GM12878 (cell line): ENCODE measurements around the gene CLCN7. TPM values are rescaled to one million over a fixed set of nuclear protein-coding genes. Genes with fewer than 3 reads are reported as not detected.

Experiments
- ATAC-seq: fragments of 200-7000 bp; cut with Tn5 transposase; 3 replicates; pipeline ENCODE4 v1.9.1; 2020; ENCODE audit warnings: mild to moderate bottlenecking, moderate library complexity
- BruUV-seq: library from RNA; stranded (reverse); fragments of 400-500 nt; replicated peaks from 2 replicates; lab custom pipeline; 2021; lab: Mats Ljungman, UMichigan
- CTCF ChIA-PET: fragments of 300-600 bp; sonication (Branson Sonifier 250); formaldehyde crosslinking; extraction: SDS; loops from one replicate; lab custom pipeline; 2021; ENCODE audit warnings: inconsistent platforms; lab: Yijun Ruan, JAX
- POLR2A ChIA-PET: fragments of 350-600 bp; formaldehyde crosslinking; extraction: SDS; loops from one replicate; lab custom pipeline; 2021; ENCODE audit warnings: inconsistent platforms; lab: Charles Lee
- RAD21 ChIA-PET: fragments of 300-600 bp; sonication (Branson Sonifier 250); formaldehyde crosslinking; loops from one replicate; lab custom pipeline; 2023; ENCODE audit warnings: antibody characterized with exemption; ENCODE audit not compliant: unreplicated experiment; lab: Charles Lee
- SMC1A ChIA-PET: fragments of 300-600 bp; sonication (Branson Sonifier 250); formaldehyde crosslinking; loops from one replicate; lab custom pipeline; 2023; ENCODE audit not compliant: unreplicated experiment, uncharacterized antibody; lab: Charles Lee
- DNase-seq: peaks from one replicate; pipeline ENCODE4 v3.0.0-alpha.2; 2011; ENCODE audit warnings: low read depth, low spot score
- FAIRE-seq: peaks from 3 replicates; lab custom pipeline; 2011; peaks lifted over from hg19 to GRCh38; lab: Jason Lieb, UNC
- H2AFZ ChIP-seq: 2 replicates; pipeline ENCODE4 v1.6.0; 2011; ENCODE audit warnings: low read depth, low read length, control low read depth; ENCODE audit not compliant: control insufficient read depth
- H3K27ac ChIP-seq: 2 replicates; pipeline ENCODE4 v1.5.1; 2011; ENCODE audit warnings: control low read depth; ENCODE audit not compliant: control insufficient read depth, insufficient read depth
- H3K27me3 ChIP-seq, 2 experiments: replicated peaks in 1 of 2; 2 replicates each; pipeline versions ENCODE4 v1.6.0 to v1.6.1; 2011; ENCODE audit warnings: low read length in 1 of 2; ENCODE audit not compliant: control insufficient read depth in 2 of 2, insufficient read depth in 2 of 2
- H3K36me3 ChIP-seq, 2 experiments: 2 replicates each; pipeline ENCODE4 v1.5.1; 2011; ENCODE audit warnings: low read length in 1 of 2; ENCODE audit not compliant: control insufficient read depth in 2 of 2, insufficient read depth in 2 of 2
- H3K4me1 ChIP-seq: 2 replicates; pipeline ENCODE4 v1.6.1; 2011; ENCODE audit warnings: mild to moderate bottlenecking, low read length, moderate library complexity, mixed read lengths; ENCODE audit not compliant: control insufficient read depth, insufficient read depth
- H3K4me2 ChIP-seq: 2 replicates; pipeline ENCODE4 v1.6.0; 2011; ENCODE audit warnings: control low read depth; ENCODE audit not compliant: control insufficient read depth, insufficient read depth
- H3K4me3 ChIP-seq: fragments of 200-600 bp; sonication (generic); 2 replicates; pipeline ENCODE4 v1.5.1; 2016
- H3K79me2 ChIP-seq: 2 replicates; pipeline ENCODE4 v1.6.0; 2011; ENCODE audit warnings: low read length; ENCODE audit not compliant: control insufficient read depth, insufficient read depth
- H3K9ac ChIP-seq: 2 replicates; pipeline ENCODE4 v1.8.0; 2011; ENCODE audit warnings: low read length, control low read depth, mixed read lengths; ENCODE audit not compliant: control insufficient read depth, insufficient read depth
- H3K9me3 ChIP-seq: replicated peaks from 3 replicates; pipeline ENCODE4 v1.5.1; 2011; ENCODE audit warnings: mild to moderate bottlenecking, low read length; ENCODE audit not compliant: control insufficient read depth, insufficient read depth
- H4K20me1 ChIP-seq: 2 replicates; pipeline ENCODE4 v1.6.0; 2011; ENCODE audit not compliant: control insufficient read depth, insufficient read depth
- CBX3 ChIP-seq: fragments of 200-600 bp; sonication (generic); IDR thresholded peaks from 2 replicates; pipeline ENCODE4 v1.6.1; 2016; ENCODE audit warnings: low read depth, borderline replicate concordance
- CEBPZ ChIP-seq: fragments of 150-350 bp; IDR thresholded peaks from 2 replicates; pipeline ENCODE4 v1.6.1; 2016; ENCODE audit warnings: low read depth, low read length
- CHD2 ChIP-seq: IDR thresholded peaks from 2 replicates; pipeline ENCODE4 v1.6.1; 2011; ENCODE audit warnings: low read depth, low read length, improper control_type of control experiment, borderline replicate concordance
- CREB1 ChIP-seq: IDR thresholded peaks from 2 replicates; pipeline ENCODE4 v1.6.1; 2012; ENCODE audit warnings: low read depth, mild to moderate bottlenecking, inconsistent platforms
- EED ChIP-seq: sonication (generic); IDR thresholded peaks from 2 replicates; pipeline ENCODE4 v1.6.1; 2016; ENCODE audit warnings: antibody characterized with exemption, low read depth
- FOXM1 ChIP-seq: IDR thresholded peaks from 2 replicates; pipeline ENCODE4 v1.6.1; 2012; ENCODE audit warnings: low read depth, mild to moderate bottlenecking, inconsistent platforms, low read length, moderate library complexity
- HCFC1 ChIP-seq: fragments of 150-350 bp; IDR thresholded peaks from 2 replicates; pipeline ENCODE4 v1.6.1; 2014; ENCODE audit warnings: low read length
- HDAC2 ChIP-seq: fragments of 200-600 bp; sonication (generic); IDR thresholded peaks from 2 replicates; pipeline ENCODE4 v1.6.1; 2017
- JUNB ChIP-seq: IDR thresholded peaks from 2 replicates; pipeline ENCODE4 v1.6.1; 2016; ENCODE audit warnings: antibody characterized with exemption, mild to moderate bottlenecking
- MTA2 ChIP-seq: fragments of 450-650 bp; IDR thresholded peaks from 2 replicates; pipeline ENCODE4 v1.6.1; 2016; ENCODE audit warnings: low read depth, mild to moderate bottlenecking, moderate library complexity
- NFYB ChIP-seq: IDR thresholded peaks from 2 replicates; pipeline ENCODE4 v1.6.1; 2011; ENCODE audit warnings: low read depth, mild to moderate bottlenecking, low read length, improper control_type of control experiment, moderate library complexity; ENCODE audit not compliant: insufficient read depth
- NRF1 ChIP-seq: conservative IDR thresholded peaks from 2 replicates; pipeline ENCODE4 v1.6.1; 2011; ENCODE audit warnings: mild to moderate bottlenecking, low read depth, low read length, improper control_type of control experiment
- RBBP5 ChIP-seq: fragments of 200-600 bp; sonication (generic); conservative IDR thresholded peaks from 2 replicates; pipeline ENCODE4 v1.6.1; 2016
- SP1 ChIP-seq: IDR thresholded peaks from one replicate; pipeline ENCODE4 v1.6.1; 2011; ENCODE audit warnings: low read depth, low read length
- SREBF1 ChIP-seq: IDR thresholded peaks from 2 replicates; pipeline ENCODE4 v1.6.1; 2012; ENCODE audit warnings: mild to moderate bottlenecking, low read length
- SREBF2 ChIP-seq: IDR thresholded peaks from 2 replicates; pipeline ENCODE4 v1.6.1; 2012; ENCODE audit warnings: mild to moderate bottlenecking, low read length
- SUPT20H ChIP-seq: IDR thresholded peaks from 2 replicates; pipeline ENCODE4 v1.6.1; 2011; ENCODE audit warnings: low read depth, mild to moderate bottlenecking, low read length, moderate library complexity, borderline replicate concordance; ENCODE audit not compliant: control insufficient read depth
- ZNF24 ChIP-seq: fragments of 450-650 bp; IDR thresholded peaks from 2 replicates; pipeline ENCODE4 v1.6.1; 2017; ENCODE audit warnings: antibody characterized with exemption, mild to moderate bottlenecking
- WGBS: methylation state at CpG from one replicate; pipeline ENCODE4 v1.1.6; 2016; ENCODE audit warnings: low lambda C conversion rate; ENCODE audit not compliant: insufficient replicate concordance, insufficient coverage; ENCODE audit errors: missing lambda C conversion rate; 5-methylcytosine and 5-hydroxymethylcytosine counted together
- in situ Hi-C: fragments of 300-500 bp; cut with MboI; formaldehyde crosslinking; loops from 9 replicates; pipeline ENCODE4 v1.14.3; 2018; ENCODE audit warnings: mixed read lengths
- intact Hi-C: fragments of 100-400 bp; cut with micrococcal nuclease; formaldehyde crosslinking; loops from one replicate; pipeline ENCODE4 v1.14.2; 2022; ENCODE audit not compliant: unreplicated experiment
- polyA plus RNA-seq, 11 experiments: library from polyadenylated mRNA; depleted of rRNA in 4 of 11; unstranded in 6 of 11; stranded (reverse) in 5 of 11; fragments of >200 nt; fragmentation: Nextera tagmentation in 4 of 11; fragmentation: Illumina TruSeq in 1 of 11; extraction: Ambion mirVana in 4 of 11; extraction: Trizol in 1 of 11; gene quantifications; 1 replicate in 1 of 11; 2 replicates in 10 of 11; pipeline versions ENCODE4 v1.2.1 to v1.2.3, GENCODE V29; 2011 to 2016; ENCODE audit warnings: inconsistent platforms in 2 of 11, missing spikeins in 2 of 11, low read depth in 1 of 11
- total RNA-seq, 4 experiments: library from RNA; depleted of rRNA in 3 of 4; stranded (reverse); fragments of >200 nt in 3 of 4; fragmentation: Illumina TruSeq in 1 of 4; extraction: Trizol in 1 of 4; gene quantifications; 2 replicates each; pipeline versions ENCODE4 v1.2.1 to v1.2.3, GENCODE V29; 2013 to 2021
- TF ChIP-seq, protein P1 (sequence below): IDR thresholded peaks from 2 replicates; pipeline ENCODE4 v1.6.1; 2012; ENCODE audit warnings: low read depth, low read length, improper control_type of control experiment
- TF ChIP-seq, protein P2 (sequence below): IDR thresholded peaks from 2 replicates; pipeline ENCODE4 v1.6.1; 2012; ENCODE audit warnings: low read length, inconsistent platforms

Gene CLCN7
- total and polyA plus RNA-seq, 10 of the 15 experiments (the other 5 are each of a cell fraction or from before 2014, with no cell fraction given), result 0.04 to 62.5 (median 19.9) TPM

DNA sequence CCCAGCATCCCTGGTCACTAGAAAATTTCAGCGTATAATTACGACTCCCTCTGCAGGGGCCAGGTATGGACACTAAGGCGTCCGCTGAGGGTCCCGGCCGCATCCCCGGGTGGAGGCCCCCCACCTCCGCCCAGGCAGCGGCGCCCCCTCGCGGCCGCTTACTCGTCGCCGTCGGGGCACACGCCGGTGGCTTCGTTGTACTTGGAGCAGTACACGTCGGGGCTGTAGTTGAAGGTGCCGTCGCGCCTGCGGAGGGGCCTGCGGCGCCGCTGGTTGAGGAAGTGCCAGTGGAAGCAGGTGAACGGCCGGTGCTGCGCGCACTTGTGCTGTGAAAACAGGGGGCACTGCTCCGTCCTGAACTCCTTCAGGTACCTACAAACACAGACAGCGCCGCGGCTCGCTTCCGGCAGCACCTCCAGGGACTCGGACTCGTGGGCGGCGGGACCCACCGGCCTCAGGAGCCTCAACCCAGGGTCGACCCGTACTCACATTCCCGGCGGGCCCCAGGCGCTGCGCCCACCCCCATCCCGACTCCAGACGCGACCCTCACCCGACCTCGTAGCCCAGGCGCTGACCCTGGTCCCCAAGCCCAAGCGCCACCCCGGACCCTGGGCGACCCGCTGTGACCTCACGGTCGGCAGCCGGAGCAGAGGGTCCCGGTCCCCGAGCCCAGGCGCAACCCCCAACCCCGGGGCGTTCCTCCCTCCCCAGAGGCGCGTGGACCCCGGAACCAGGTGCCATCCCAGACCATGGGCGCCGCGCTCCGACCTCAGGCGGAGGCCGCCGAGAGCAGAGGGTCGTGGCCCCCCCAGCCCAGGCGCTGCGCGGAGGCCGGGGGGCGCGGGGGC is 60.9 kb downstream of the CLCN7 start:
- ChIA-PET POLR2A (no interaction called here), SMC1A (no interaction called here), CTCF (interaction anchor here (0.9 to 1.8 kb wide), 2 partner anchors 34 to 48 kb away, joined by 3 to 11 read pairs; no protein-coding TSS in a partner anchor), RAD21 (interaction anchor here (0.8 to 1.1 kb wide), 2 partner anchors 51 kb away, joined by 3 to 5 read pairs; no protein-coding TSS in a partner anchor)
- H3K9ac ChIP-seq, result peak overlapping the region; percentile 87
- peaks cover 9% of the 10 kb centered on the region for H3K79me2 ChIP-seq
- no peaks in the 10 kb centered on the region for H3K9me3 ChIP-seq
- H3K27me3 ChIP-seq, result no peaks in the 10 kb centered on the region
- in situ Hi-C loops, result no loop called here
- H4K20me1 ChIP-seq, result no peaks in the 10 kb centered on the region; the same call in 1 of the 2 replicates
- DNase-seq, result peak; percentile 8
- intact Hi-C loops, result no loop called here
- 1% methylated on average over 65 of the region's 85 CpGs for WGBS
- H3K4me1 ChIP-seq, result no peaks in the 10 kb centered on the region
- peak overlapping the region; percentile 98 for H3K4me3 ChIP-seq
- peak; percentile 82 for ATAC-seq
- peak overlapping the region; percentile 76 for H3K27ac ChIP-seq
- H3K36me3 ChIP-seq, result peaks cover 0 to 1% of the 10 kb centered on the region in 2 experiments; a peak in 2 of 4 replicates
- FAIRE-seq, result no peak
- peak overlapping the region; percentile 73 for H2AFZ ChIP-seq
- peak overlapping the region; percentile 75 for H3K4me2 ChIP-seq
- BruUV-seq, result TSS peak; percentile 69
- TF ChIP-seq, protein P1, sequence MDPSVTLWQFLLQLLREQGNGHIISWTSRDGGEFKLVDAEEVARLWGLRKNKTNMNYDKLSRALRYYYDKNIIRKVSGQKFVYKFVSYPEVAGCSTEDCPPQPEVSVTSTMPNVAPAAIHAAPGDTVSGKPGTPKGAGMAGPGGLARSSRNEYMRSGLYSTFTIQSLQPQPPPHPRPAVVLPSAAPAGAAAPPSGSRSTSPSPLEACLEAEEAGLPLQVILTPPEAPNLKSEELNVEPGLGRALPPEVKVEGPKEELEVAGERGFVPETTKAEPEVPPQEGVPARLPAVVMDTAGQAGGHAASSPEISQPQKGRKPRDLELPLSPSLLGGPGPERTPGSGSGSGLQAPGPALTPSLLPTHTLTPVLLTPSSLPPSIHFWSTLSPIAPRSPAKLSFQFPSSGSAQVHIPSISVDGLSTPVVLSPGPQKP, result no peak
- TF ChIP-seq FOXM1 (no peak), SUPT20H (no peak), MTA2 (no peak), HCFC1 (no peak; the same call in 1 of the 2 replicates), CHD2 (no peak), NRF1 (no peak), CREB1 (no peak), EED (peak; percentile 27; the same call in 1 of the 2 replicates), SREBF1 (no peak), NFYB (no peak), CBX3 (no peak), JUNB (no peak), SP1 (no peak), HDAC2 (no peak), RBBP5 (no peak), ZNF24 (no peak), CEBPZ (no peak), SREBF2 (no peak)
- TF ChIP-seq, protein P2, sequence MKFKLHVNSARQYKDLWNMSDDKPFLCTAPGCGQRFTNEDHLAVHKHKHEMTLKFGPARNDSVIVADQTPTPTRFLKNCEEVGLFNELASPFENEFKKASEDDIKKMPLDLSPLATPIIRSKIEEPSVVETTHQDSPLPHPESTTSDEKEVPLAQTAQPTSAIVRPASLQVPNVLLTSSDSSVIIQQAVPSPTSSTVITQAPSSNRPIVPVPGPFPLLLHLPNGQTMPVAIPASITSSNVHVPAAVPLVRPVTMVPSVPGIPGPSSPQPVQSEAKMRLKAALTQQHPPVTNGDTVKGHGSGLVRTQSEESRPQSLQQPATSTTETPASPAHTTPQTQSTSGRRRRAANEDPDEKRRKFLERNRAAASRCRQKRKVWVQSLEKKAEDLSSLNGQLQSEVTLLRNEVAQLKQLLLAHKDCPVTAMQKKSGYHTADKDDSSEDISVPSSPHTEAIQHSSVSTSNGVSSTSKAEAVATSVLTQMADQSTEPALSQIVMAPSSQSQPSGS, result no peak
